WI38 (cell line): ENCODE measurements around the gene ISG15.

Source experiments
- H3K4me3 ChIP-seq: 2 replicates; pipeline ENCODE4 v1.5.1; 2011; ENCODE audit warnings: low read depth, mild to moderate bottlenecking, control low read depth, low read length
- TF ChIP-seq, protein P1 (sequence below): IDR thresholded peaks from 2 replicates; pipeline ENCODE4 v1.5.1; 2012; ENCODE audit warnings: low read depth, mild to moderate bottlenecking, control low read depth, low read length

ISG15 gene

DNA sequence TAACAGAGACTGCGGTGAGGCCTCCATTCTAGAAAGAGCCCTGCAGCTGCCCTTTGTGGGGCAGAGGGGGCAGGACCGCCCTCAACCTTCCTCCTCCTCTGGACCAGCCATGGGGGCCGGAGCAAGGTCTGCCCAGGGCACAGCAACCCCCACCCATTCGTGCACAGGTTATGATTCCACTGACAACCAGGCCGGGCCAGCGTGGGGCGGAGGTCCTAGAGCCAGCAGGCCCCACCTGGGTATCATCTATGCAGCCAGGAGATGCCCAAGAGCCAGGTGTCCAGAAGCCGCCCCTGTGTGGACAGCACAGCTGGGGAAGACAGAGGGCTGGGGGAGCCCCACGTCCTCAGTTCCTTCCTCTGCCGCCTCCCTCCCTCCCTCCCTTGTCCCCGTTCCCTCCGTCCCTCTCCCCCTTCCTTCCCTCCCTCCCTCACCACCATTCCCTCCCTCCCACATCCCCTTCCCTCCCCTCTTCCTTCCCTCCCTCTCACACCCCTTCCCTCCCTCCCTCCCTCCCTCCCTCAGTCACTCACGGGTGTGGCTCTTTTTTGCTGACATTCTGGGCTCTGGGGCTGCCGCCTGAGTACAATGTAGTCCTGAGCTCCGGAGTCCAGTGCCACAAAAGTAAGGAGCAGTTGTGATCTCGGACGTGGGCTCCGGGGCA lies 48.5 kb downstream of the ISG15 start:
- no peak overlapping the region for H3K4me3 ChIP-seq

DNA sequence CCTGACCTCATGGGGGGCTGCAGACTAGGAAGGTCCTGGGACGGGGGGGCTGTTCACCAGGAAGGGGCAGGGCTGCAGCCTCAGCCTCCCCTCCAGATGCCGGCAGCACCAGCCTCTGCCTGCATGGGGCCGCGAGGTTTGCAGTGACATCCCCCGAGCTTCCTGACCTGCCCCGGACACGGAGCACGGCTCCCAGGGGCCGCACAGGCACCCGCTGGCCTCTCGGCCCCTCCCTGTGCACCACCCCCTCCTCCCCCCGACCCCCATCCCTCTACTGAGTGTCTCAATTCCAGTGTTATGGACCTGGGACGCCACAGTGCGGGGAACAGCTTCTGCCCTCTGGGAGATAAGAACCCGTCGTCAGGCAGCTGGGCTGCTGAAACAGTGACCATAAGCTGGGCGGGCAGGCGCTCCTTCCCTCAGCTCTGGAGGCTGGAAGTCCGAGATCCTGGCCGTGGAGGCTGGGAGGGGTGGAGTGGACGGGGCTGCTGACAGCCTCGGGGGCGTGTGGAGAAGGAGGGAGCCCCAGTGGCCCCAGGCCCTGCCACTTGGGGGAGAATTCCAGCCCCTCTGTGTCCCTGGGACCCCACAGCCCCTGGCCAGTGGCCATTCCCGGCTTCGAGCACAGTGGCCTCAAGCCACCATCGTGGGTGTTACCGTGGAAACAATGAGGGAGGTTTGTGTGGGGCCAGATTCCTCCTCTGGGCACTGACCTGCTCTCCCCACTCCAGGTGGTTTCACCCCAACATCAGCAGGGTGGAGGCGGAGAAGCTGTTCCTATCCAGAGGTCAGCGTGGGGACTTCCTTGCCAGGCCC lies 49.3 kb downstream of the ISG15 start:
- H3K4me3 ChIP-seq: no peak overlapping the region
- TF ChIP-seq, protein P1, sequence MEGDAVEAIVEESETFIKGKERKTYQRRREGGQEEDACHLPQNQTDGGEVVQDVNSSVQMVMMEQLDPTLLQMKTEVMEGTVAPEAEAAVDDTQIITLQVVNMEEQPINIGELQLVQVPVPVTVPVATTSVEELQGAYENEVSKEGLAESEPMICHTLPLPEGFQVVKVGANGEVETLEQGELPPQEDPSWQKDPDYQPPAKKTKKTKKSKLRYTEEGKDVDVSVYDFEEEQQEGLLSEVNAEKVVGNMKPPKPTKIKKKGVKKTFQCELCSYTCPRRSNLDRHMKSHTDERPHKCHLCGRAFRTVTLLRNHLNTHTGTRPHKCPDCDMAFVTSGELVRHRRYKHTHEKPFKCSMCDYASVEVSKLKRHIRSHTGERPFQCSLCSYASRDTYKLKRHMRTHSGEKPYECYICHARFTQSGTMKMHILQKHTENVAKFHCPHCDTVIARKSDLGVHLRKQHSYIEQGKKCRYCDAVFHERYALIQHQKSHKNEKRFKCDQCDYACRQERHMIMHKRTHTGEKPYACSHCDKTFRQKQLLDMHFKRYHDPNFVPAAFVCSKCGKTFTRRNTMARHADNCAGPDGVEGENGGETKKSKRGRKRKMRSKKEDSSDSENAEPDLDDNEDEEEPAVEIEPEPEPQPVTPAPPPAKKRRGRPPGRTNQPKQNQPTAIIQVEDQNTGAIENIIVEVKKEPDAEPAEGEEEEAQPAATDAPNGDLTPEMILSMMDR: no peak

More for the DNA sequence above, 48.5 kb downstream of the ISG15 start:
- TF ChIP-seq, protein P1: no peak

DNA sequence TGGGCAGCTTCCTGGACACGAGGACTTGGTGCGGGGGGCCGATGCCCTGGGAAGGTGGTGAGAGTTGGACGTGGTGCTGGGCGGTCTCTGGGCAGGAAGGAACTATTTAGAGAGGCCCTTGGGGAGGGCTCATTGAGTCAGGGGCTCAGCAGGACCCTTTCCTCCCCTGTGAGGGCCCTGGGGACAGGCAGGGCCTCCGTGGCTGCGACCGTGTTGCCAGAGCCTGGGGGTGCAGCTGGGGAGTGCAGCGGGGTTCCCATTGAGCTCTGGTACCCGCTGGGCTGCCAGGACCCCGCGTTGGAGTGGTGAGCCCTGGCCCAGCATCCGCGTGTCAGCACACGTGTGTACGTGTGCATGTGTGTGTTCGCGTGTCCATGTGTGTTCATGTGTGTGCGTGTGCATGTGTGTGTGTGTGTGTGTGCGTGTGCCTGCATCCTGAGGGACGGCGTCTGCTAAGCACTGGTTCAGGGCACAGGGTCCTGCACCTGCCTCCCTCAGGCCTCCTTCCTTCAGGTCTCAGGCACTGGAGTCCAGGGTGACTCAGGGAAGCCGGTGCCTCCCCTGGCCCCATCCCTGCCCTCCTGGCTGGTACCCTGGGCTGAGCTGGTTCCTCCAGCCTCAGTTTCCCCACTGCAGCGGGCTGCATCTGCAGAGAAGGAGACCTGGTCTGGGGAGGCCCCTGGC lies 50.1 kb downstream of the ISG15 start:
- TF ChIP-seq, protein P1: no peak
- no peak overlapping the region for H3K4me3 ChIP-seq
